Measurements from ENCODE around the gene PVALB.

DNA sequence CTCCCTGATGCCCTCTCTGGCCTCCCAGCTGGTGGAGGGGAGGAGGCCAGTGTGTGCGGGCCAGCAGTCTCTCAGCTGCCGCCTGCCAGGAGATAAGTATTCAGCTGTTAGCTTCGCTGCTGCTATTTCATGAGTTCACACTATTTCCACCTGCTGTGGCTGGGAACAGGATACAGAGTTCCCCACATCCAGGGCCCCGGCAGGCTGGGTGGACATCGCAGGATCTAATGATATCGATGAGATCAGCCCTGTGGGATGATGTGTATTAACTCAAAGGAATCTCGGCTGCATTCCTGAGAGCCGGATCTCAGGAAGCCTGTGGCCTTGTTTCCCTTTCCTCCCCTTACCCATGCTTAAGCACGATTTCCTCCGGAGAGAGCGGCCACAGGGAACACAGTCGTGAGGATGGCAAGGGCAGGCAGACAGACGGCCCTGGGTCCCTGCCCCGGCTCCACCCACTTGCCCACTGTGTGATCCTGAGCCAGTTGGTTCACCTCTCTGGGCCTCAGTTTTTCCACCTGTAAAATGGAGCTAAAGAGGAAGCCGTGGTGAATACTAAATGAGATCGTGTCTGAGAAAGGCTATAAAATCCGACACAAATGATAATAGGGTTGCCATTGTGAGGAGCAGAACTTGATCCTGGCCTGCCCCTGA is 6.5 kb upstream of the PVALB start:
- TF ChIP-seq, protein P1, sequence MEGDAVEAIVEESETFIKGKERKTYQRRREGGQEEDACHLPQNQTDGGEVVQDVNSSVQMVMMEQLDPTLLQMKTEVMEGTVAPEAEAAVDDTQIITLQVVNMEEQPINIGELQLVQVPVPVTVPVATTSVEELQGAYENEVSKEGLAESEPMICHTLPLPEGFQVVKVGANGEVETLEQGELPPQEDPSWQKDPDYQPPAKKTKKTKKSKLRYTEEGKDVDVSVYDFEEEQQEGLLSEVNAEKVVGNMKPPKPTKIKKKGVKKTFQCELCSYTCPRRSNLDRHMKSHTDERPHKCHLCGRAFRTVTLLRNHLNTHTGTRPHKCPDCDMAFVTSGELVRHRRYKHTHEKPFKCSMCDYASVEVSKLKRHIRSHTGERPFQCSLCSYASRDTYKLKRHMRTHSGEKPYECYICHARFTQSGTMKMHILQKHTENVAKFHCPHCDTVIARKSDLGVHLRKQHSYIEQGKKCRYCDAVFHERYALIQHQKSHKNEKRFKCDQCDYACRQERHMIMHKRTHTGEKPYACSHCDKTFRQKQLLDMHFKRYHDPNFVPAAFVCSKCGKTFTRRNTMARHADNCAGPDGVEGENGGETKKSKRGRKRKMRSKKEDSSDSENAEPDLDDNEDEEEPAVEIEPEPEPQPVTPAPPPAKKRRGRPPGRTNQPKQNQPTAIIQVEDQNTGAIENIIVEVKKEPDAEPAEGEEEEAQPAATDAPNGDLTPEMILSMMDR (IDR thresholded peaks at IDR 0.05), result no peak
- TF ChIP-seq EP300 (IDR thresholded peaks at IDR 0.05), result no peak
- TF ChIP-seq POLR2AphosphoS5 (IDR thresholded peaks at IDR 0.05), result no peak
- TF ChIP-seq POLR2A (IDR thresholded peaks at IDR 0.05; ENCODE audit: low read depth), result no peak
